HCT116 (cell line): ENCODE data around the gene CCDC148. TPM values are rescaled to one million over a fixed set of nuclear protein-coding genes. Genes with fewer than 3 reads are reported as not detected.

ENCODE experiments used
- ATAC-seq: fragments of 200-7000 bp; cut with Tn5 transposase; 2 replicates; pipeline ENCODE4 v1.9.1; 2020; ENCODE audit warnings: mild to moderate bottlenecking, moderate library complexity
- BruUV-seq: library from RNA; stranded (reverse); fragments of 400-500 nt; replicated peaks from 2 replicates; lab custom pipeline; 2021; lab: Mats Ljungman, UMichigan
- CTCF ChIA-PET: fragments of 300-600 bp; sonication (Branson Sonifier 250); formaldehyde crosslinking; loops from one replicate; lab custom pipeline; 2021; ENCODE audit warnings: antibody characterized with exemption; lab: Charles Lee
- POLR2A ChIA-PET: fragments of 300-600, 350-600 bp; sonication (Branson Sonifier 250); formaldehyde crosslinking; loops from one replicate; lab custom pipeline; 2021; ENCODE audit warnings: antibody characterized with exemption; lab: Charles Lee
- RAD21 ChIA-PET, 2 experiments: fragments of 300-600 bp; sonication (Branson Sonifier 250); formaldehyde crosslinking; loops; one replicate each; lab custom pipeline; 2023; ENCODE audit warnings: low total read pairs in 2 of 2; ENCODE audit not compliant: uncharacterized antibody in 2 of 2, unreplicated experiment in 2 of 2, low non-redundant PET in 1 of 2; lab: Charles Lee
- DNase-seq: peaks from one replicate; pipeline ENCODE4 v3.0.0-alpha.2; 2010; ENCODE audit warnings: low read depth, low spot score
- H2AFZ ChIP-seq: fragments of 200-600 bp; shearing (Covaris generic), sonication (generic); 2 replicates; pipeline ENCODE4 v1.6.1; 2017; ENCODE audit warnings: low read depth, mixed run types, mixed read lengths, antibody characterized with exemption, low read length; ENCODE audit not compliant: poor library complexity, severe bottlenecking
- H3K27ac ChIP-seq: 2 replicates; pipeline ENCODE4 v1.5.1; 2012; ENCODE audit warnings: low read depth, low read length
- H3K27me3 ChIP-seq: fragments of 200-600 bp; sonication (generic); 2 replicates; pipeline ENCODE4 v1.6.1; 2016; ENCODE audit warnings: mixed run types, low read length, mixed read lengths; ENCODE audit not compliant: insufficient read depth
- H3K36me3 ChIP-seq, 2 experiments: fragments of 200-500 bp in 1 of 2; fragments of 200-600 bp in 1 of 2; sonication (Bioruptor generic) in 1 of 2; sonication (generic) in 1 of 2; 2 replicates each; pipeline versions ENCODE4 v1.5.1 to v1.6.1; 2014 to 2016; ENCODE audit warnings: low read length in 2 of 2, inconsistent platforms in 1 of 2, mixed read lengths in 1 of 2, mixed run types in 1 of 2; ENCODE audit not compliant: insufficient read depth in 2 of 2, control insufficient read depth in 1 of 2
- H3K4me1 ChIP-seq, 2 experiments: fragments of 200-600 bp in 1 of 2; sonication (generic) in 1 of 2; 2 replicates each; pipeline versions ENCODE4 v1.5.1 to v1.6.1; 2012 to 2017; ENCODE audit warnings: low read length in 2 of 2, inconsistent platforms in 1 of 2, mild to moderate bottlenecking in 1 of 2, mixed read lengths in 1 of 2, mixed run types in 1 of 2, moderate library complexity in 1 of 2; ENCODE audit not compliant: insufficient read depth in 2 of 2, control insufficient read depth in 1 of 2
- H3K4me2 ChIP-seq: fragments of 200-600 bp; sonication (generic); 2 replicates; pipeline ENCODE4 v1.6.1; 2017; ENCODE audit warnings: mixed run types, low read length, mixed read lengths
- H3K4me3 ChIP-seq, 2 experiments: fragments of 200-600 bp in 1 of 2; sonication (generic) in 1 of 2; replicated peaks in 1 of 2; 2 replicates each; pipeline ENCODE4 v1.5.1; 2011 to 2016; ENCODE audit warnings: low read length in 2 of 2, control low read depth in 1 of 2, low read depth in 1 of 2, mild to moderate bottlenecking in 1 of 2, mixed read lengths in 1 of 2, mixed run types in 1 of 2
- H3K79me2 ChIP-seq: fragments of 200-600 bp; sonication (generic); 2 replicates; pipeline ENCODE4 v1.6.1; 2017; ENCODE audit warnings: mild to moderate bottlenecking, mixed run types, low read length, moderate library complexity, mixed read lengths; ENCODE audit not compliant: insufficient read depth
- H3K9ac ChIP-seq: fragments of 200-600 bp; sonication (generic); 2 replicates; pipeline ENCODE4 v1.6.1; 2016; ENCODE audit warnings: low read length, mixed read lengths
- H3K9me2 ChIP-seq: fragments of 200-600 bp; sonication (generic), shearing (Covaris generic); 2 replicates; pipeline ENCODE4 v1.6.1; 2017; ENCODE audit warnings: mixed run types, mild to moderate bottlenecking, moderate library complexity; ENCODE audit not compliant: insufficient read depth
- H3K9me3 ChIP-seq, 2 experiments: fragments of 200-500 bp in 1 of 2; fragments of 200-600 bp in 1 of 2; sonication (Bioruptor generic) in 1 of 2; sonication (generic) in 1 of 2; 2 replicates each; pipeline ENCODE4 v1.6.1; 2014 to 2017; ENCODE audit warnings: low read length in 2 of 2, mixed read lengths in 2 of 2, inconsistent platforms in 1 of 2, low read depth in 1 of 2, mild to moderate bottlenecking in 1 of 2, mixed run types in 1 of 2, moderate library complexity in 1 of 2; ENCODE audit not compliant: control insufficient read depth in 1 of 2, insufficient read depth in 1 of 2
- H4K20me1 ChIP-seq: fragments of 200-600 bp; sonication (generic), shearing (Covaris generic); 2 replicates; pipeline ENCODE4 v1.6.1; 2017; ENCODE audit warnings: mixed run types, mild to moderate bottlenecking, moderate library complexity; ENCODE audit not compliant: insufficient read depth
- CBX3 ChIP-seq: IDR thresholded peaks from 2 replicates; pipeline ENCODE4 v1.6.1; 2012; ENCODE audit warnings: low read depth
- CEBPB ChIP-seq: IDR thresholded peaks from 2 replicates; pipeline ENCODE4 v1.6.1; 2012; ENCODE audit warnings: low read depth
- EGR1 ChIP-seq: IDR thresholded peaks from 2 replicates; pipeline ENCODE4 v1.6.1; 2012; ENCODE audit warnings: low read depth
- ELF1 ChIP-seq: IDR thresholded peaks from 2 replicates; pipeline ENCODE4 v1.6.1; 2012; ENCODE audit warnings: low read depth, borderline replicate concordance
- EZH2 ChIP-seq: fragments of 200-600 bp; sonication (generic); IDR thresholded peaks from 2 replicates; pipeline ENCODE4 v1.6.1; 2017; ENCODE audit warnings: antibody characterized with exemption, mixed run types
- EZH2phosphoT487 ChIP-seq: fragments of 200-600 bp; IDR thresholded peaks from 2 replicates; pipeline ENCODE4 v1.6.1; 2018; ENCODE audit warnings: antibody characterized with exemption, borderline replicate concordance
- POLR2AphosphoS5 ChIP-seq: IDR thresholded peaks from 2 replicates; pipeline ENCODE4 v1.6.1; 2011; ENCODE audit warnings: mild to moderate bottlenecking, low read depth, low read length, moderate library complexity
- RAD21 ChIP-seq: IDR thresholded peaks from 2 replicates; pipeline ENCODE4 v1.6.1; 2012; ENCODE audit warnings: low read depth, mild to moderate bottlenecking
- SIN3A ChIP-seq: IDR thresholded peaks from 2 replicates; pipeline ENCODE4 v1.6.1; 2012; ENCODE audit warnings: low read depth
- YY1 ChIP-seq: IDR thresholded peaks from 2 replicates; pipeline ENCODE4 v1.6.1; 2011; ENCODE audit warnings: low read length, low read depth, moderate library complexity, mild to moderate bottlenecking; ENCODE audit not compliant: insufficient replicate concordance; ENCODE audit errors: extremely low read depth
- intact Hi-C: fragments of 100-400 bp; cut with micrococcal nuclease; formaldehyde crosslinking; loops from 2 replicates; pipeline ENCODE4 v1.10.0; 2022
- total RNA-seq: library from RNA; stranded (reverse); gene quantifications from one replicate; pipeline ENCODE4 v1.2.1, GENCODE V29; 2021; ENCODE audit not compliant: unreplicated experiment
- TF ChIP-seq, protein P1 (sequence below): IDR thresholded peaks from 2 replicates; pipeline ENCODE4 v1.6.1; 2011; ENCODE audit warnings: mild to moderate bottlenecking, low read length, moderate library complexity; ENCODE audit not compliant: insufficient replicate concordance; ENCODE audit errors: extremely low read depth
- TF ChIP-seq, protein P2 (sequence below), 3 experiments: fragments of 200-600 bp in 1 of 3; sonication (generic) in 1 of 3; IDR thresholded peaks in 2 of 3; conservative IDR thresholded peaks in 1 of 3; 2 replicates each; pipeline ENCODE4 v1.5.1; 2012 to 2017; ENCODE audit warnings: low read depth in 2 of 3, low read length in 2 of 3, antibody characterized with exemption in 1 of 3, borderline replicate concordance in 1 of 3, control low read depth in 1 of 3, mild to moderate bottlenecking in 1 of 3, mixed read lengths in 1 of 3, mixed run types in 1 of 3, moderate library complexity in 1 of 3; ENCODE audit not compliant: insufficient read depth in 1 of 3
- TF ChIP-seq, protein P3 (sequence below): IDR thresholded peaks from 2 replicates; pipeline ENCODE4 v1.6.1; 2012
- TF ChIP-seq, protein P4 (sequence below): IDR thresholded peaks from 2 replicates; pipeline ENCODE4 v1.6.1; 2012; ENCODE audit warnings: low read depth
- TF ChIP-seq, protein P5 (sequence below): IDR thresholded peaks from 2 replicates; pipeline ENCODE4 v1.6.1; 2012

Gene CCDC148
- total RNA-seq, 1 experiment from 2014 or later, result 0.59 TPM

DNA sequence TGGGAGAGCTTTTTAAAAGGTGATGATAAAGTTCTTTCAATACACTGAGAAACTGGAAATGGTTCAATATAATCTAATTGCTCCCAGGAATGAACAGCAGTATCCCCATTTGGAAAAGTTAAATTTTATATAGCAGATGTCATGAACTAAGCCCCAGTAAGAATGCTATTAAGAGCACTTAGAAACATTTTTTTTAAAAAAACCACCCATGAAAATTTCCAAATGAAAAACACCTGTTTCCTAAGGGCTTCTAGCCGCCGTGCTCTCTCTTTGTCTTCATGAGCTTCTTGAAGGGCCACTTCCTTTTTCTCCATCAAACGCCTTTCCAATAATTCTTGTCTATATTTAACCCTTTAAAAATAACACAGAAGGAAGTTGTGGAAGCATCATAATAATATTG, 277.9 kb downstream of the CCDC148 start (continued):
- TF ChIP-seq, protein P1, sequence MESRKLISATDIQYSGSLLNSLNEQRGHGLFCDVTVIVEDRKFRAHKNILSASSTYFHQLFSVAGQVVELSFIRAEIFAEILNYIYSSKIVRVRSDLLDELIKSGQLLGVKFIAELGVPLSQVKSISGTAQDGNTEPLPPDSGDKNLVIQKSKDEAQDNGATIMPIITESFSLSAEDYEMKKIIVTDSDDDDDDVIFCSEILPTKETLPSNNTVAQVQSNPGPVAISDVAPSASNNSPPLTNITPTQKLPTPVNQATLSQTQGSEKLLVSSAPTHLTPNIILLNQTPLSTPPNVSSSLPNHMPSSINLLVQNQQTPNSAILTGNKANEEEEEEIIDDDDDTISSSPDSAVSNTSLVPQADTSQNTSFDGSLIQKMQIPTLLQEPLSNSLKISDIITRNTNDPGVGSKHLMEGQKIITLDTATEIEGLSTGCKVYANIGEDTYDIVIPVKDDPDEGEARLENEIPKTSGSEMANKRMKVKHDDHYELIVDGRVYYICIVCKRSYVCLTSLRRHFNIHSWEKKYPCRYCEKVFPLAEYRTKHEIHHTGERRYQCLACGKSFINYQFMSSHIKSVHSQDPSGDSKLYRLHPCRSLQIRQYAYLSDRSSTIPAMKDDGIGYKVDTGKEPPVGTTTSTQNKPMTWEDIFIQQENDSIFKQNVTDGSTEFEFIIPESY, result no peak
- TF ChIP-seq, protein P2, sequence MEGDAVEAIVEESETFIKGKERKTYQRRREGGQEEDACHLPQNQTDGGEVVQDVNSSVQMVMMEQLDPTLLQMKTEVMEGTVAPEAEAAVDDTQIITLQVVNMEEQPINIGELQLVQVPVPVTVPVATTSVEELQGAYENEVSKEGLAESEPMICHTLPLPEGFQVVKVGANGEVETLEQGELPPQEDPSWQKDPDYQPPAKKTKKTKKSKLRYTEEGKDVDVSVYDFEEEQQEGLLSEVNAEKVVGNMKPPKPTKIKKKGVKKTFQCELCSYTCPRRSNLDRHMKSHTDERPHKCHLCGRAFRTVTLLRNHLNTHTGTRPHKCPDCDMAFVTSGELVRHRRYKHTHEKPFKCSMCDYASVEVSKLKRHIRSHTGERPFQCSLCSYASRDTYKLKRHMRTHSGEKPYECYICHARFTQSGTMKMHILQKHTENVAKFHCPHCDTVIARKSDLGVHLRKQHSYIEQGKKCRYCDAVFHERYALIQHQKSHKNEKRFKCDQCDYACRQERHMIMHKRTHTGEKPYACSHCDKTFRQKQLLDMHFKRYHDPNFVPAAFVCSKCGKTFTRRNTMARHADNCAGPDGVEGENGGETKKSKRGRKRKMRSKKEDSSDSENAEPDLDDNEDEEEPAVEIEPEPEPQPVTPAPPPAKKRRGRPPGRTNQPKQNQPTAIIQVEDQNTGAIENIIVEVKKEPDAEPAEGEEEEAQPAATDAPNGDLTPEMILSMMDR (IDR thresholded peaks at IDR 0.05 in 2 of 3, conservative IDR thresholded peaks at IDR 0.05 in 1 of 3; ENCODE audit: borderline replicate concordance in 1 of 3, insufficient read depth in 1 of 3, low read depth in 2 of 3, low read length in 2 of 3), result no peak
- no peak for TF ChIP-seq CBX3
- TF ChIP-seq CEBPB, result no peak
- no peak for TF ChIP-seq EGR1
- TF ChIP-seq, protein P3, sequence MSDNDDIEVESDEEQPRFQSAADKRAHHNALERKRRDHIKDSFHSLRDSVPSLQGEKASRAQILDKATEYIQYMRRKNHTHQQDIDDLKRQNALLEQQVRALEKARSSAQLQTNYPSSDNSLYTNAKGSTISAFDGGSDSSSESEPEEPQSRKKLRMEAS, result no peak
- no peak for TF ChIP-seq POLR2AphosphoS5
- no peak for TF ChIP-seq SIN3A
- no peak for TF ChIP-seq ELF1

DNA sequence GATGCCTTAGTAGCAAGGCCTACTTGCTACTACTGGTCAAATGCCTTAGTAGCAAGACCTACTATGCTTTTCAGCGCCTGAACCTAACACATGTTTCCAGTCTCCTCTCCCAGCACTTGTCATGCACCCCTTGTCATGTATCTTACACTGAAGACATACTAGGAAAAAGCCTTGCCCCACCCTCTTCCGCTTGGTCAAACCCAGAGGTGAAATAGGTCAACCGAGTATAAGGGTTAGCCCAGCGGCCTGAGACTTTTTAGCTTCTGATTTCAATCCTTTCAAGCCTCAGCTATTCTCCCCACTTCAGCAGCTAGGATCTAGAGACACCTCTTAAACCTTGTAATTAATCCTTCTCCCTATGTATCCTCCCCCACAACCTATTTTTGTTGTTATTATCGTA, 281.6 kb downstream of the CCDC148 start:
- Histone ChIP-seq H4K20me1 (no peaks in the 10 kb centered on the region), H3K79me2 (no peaks in the 10 kb centered on the region), H3K27ac (no peak overlapping the region), H3K9me3 (no peaks in the 10 kb centered on the region), H3K36me3 (no peaks in the 10 kb centered on the region), H3K9ac (no peak overlapping the region), H3K4me1 (no peaks in the 10 kb centered on the region), H3K4me3 (no peak overlapping the region), H2AFZ (no peak overlapping the region), H3K9me2 (no peaks in the 10 kb centered on the region), H3K4me2 (no peak overlapping the region), H3K27me3 (no peaks in the 10 kb centered on the region)
- ChIA-PET CTCF (interaction anchor here (1.4 kb wide), 1 partner anchor 579 kb away, joined by 4 read pairs; no protein-coding TSS in a partner anchor), POLR2A (no interaction called here), RAD21 (interaction anchor here in 1 of 2 experiments (0.6 kb wide), 1 partner anchor 539 kb away, joined by 6 read pairs; no protein-coding TSS in a partner anchor)
- intact Hi-C loops, result no loop called here
- no peak for DNase-seq
- no peak for ATAC-seq
- no TSS peak for BruUV-seq
- TF ChIP-seq EZH2 (no peak), EGR1 (no peak), YY1 (no peak), EZH2phosphoT487 (no peak), CBX3 (no peak), POLR2AphosphoS5 (no peak), RAD21 (no peak)
- TF ChIP-seq, protein P4, sequence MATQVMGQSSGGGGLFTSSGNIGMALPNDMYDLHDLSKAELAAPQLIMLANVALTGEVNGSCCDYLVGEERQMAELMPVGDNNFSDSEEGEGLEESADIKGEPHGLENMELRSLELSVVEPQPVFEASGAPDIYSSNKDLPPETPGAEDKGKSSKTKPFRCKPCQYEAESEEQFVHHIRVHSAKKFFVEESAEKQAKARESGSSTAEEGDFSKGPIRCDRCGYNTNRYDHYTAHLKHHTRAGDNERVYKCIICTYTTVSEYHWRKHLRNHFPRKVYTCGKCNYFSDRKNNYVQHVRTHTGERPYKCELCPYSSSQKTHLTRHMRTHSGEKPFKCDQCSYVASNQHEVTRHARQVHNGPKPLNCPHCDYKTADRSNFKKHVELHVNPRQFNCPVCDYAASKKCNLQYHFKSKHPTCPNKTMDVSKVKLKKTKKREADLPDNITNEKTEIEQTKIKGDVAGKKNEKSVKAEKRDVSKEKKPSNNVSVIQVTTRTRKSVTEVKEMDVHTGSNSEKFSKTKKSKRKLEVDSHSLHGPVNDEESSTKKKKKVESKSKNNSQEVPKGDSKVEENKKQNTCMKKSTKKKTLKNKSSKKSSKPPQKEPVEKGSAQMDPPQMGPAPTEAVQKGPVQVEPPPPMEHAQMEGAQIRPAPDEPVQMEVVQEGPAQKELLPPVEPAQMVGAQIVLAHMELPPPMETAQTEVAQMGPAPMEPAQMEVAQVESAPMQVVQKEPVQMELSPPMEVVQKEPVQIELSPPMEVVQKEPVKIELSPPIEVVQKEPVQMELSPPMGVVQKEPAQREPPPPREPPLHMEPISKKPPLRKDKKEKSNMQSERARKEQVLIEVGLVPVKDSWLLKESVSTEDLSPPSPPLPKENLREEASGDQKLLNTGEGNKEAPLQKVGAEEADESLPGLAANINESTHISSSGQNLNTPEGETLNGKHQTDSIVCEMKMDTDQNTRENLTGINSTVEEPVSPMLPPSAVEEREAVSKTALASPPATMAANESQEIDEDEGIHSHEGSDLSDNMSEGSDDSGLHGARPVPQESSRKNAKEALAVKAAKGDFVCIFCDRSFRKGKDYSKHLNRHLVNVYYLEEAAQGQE, result no peak
- TF ChIP-seq, protein P3, result no peak
- TF ChIP-seq, protein P5, sequence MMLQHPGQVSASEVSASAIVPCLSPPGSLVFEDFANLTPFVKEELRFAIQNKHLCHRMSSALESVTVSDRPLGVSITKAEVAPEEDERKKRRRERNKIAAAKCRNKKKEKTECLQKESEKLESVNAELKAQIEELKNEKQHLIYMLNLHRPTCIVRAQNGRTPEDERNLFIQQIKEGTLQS, result no peak
